K562 (cell line): ENCODE measurements around the gene ACTC1. TPM values are rescaled to one million over a fixed set of nuclear protein-coding genes. Genes with fewer than 3 reads are reported as not detected.

Experiments
- ATAC-seq: fragments of 200-7000 bp; cut with Tn5 transposase; 3 replicates; pipeline ENCODE4 v1.9.1; 2020; ENCODE audit warnings: moderate library complexity
- BruUV-seq: library from RNA; stranded (reverse); fragments of 400-500 nt; replicated peaks from 2 replicates; lab custom pipeline; 2021; lab: Mats Ljungman, UMichigan
- CTCF ChIA-PET: fragments of 300-600 bp; formaldehyde crosslinking; extraction: SDS; loops from one replicate; lab custom pipeline; 2021; ENCODE audit warnings: low intra/inter-chr PET ratio; lab: Yijun Ruan, JAX
- POLR2A ChIA-PET: fragments of 300-600, 350-650 bp; sonication (Branson Sonifier 250); formaldehyde crosslinking; extraction: SDS; loops from one replicate; lab custom pipeline; 2021; ENCODE audit warnings: antibody characterized with exemption, inconsistent platforms; lab: Yijun Ruan, JAX
- DNase-seq, 4 experiments: peaks; one replicate each; pipeline versions ENCODE4 v3.0.0 to v3.0.0-alpha.2; 2011 to 2018; ENCODE audit warnings: low spot score in 3 of 4, mixed read lengths in 3 of 4; ENCODE audit errors: extremely low read depth in 1 of 4
- FAIRE-seq: peaks from 2 replicates; lab custom pipeline; 2011; peaks lifted over from hg19 to GRCh38; lab: Jason Lieb, UNC
- H2AFZ ChIP-seq: 2 replicates; pipeline ENCODE4 v1.6.0; 2011; ENCODE audit warnings: low read depth, low read length, control low read depth, inconsistent platforms
- H3K27ac ChIP-seq: fragments of 200-600 bp; 3 replicates; pipeline ENCODE4 v1.8.0; 2011; ENCODE audit warnings: low read depth, mild to moderate bottlenecking, control low read depth, inconsistent platforms, low read length, moderate library complexity, mixed read lengths; ENCODE audit errors: extremely low read depth
- H3K27me3 ChIP-seq, 2 experiments: fragments of 300-600 bp in 1 of 2; 2 replicates in 1 of 2; 3 replicates in 1 of 2; pipeline versions ENCODE4 v1.6.0 to v1.8.0; 2011; ENCODE audit warnings: inconsistent platforms in 2 of 2, low read length in 2 of 2, mild to moderate bottlenecking in 1 of 2, mixed read lengths in 1 of 2, moderate library complexity in 1 of 2; ENCODE audit not compliant: control insufficient read depth in 2 of 2, insufficient read depth in 2 of 2
- H3K36me3 ChIP-seq: fragments of 300-600 bp; 3 replicates; pipeline ENCODE4 v1.8.0; 2011; ENCODE audit warnings: mild to moderate bottlenecking, low read length, inconsistent platforms; ENCODE audit not compliant: control insufficient read depth, insufficient read depth
- H3K4me1 ChIP-seq, 2 experiments: fragments of 200-600 bp in 1 of 2; replicated peaks in 1 of 2; 2 replicates in 1 of 2; 3 replicates in 1 of 2; pipeline versions ENCODE4 v1.5.1 to v1.8.0; 2011; ENCODE audit warnings: inconsistent platforms in 2 of 2, low read length in 2 of 2, mild to moderate bottlenecking in 1 of 2, mixed read lengths in 1 of 2, moderate library complexity in 1 of 2; ENCODE audit not compliant: control insufficient read depth in 2 of 2, insufficient read depth in 2 of 2
- H3K4me2 ChIP-seq: 2 replicates; pipeline ENCODE4 v1.6.1; 2011; ENCODE audit warnings: low read length, control low read depth, inconsistent platforms, mixed read lengths; ENCODE audit not compliant: insufficient read depth
- H3K4me3 ChIP-seq: fragments of 200-600 bp; sonication (generic), shearing (Covaris generic); 2 replicates; pipeline ENCODE4 v1.5.1; 2016; ENCODE audit warnings: control low read depth, inconsistent platforms
- H3K79me2 ChIP-seq: fragments of 200-600 bp; 3 replicates; pipeline ENCODE4 v1.8.0; 2011; ENCODE audit warnings: low read length, inconsistent platforms; ENCODE audit not compliant: control insufficient read depth, insufficient read depth
- H3K9ac ChIP-seq, 2 experiments: 2 replicates each; pipeline versions ENCODE4 v1.6.0 to v1.6.1; 2011; ENCODE audit warnings: low read depth in 2 of 2, low read length in 2 of 2, control low read depth in 1 of 2, inconsistent platforms in 1 of 2, mild to moderate bottlenecking in 1 of 2, mixed read lengths in 1 of 2; ENCODE audit not compliant: insufficient read depth in 1 of 2
- H3K9me1 ChIP-seq: one replicate; pipeline ENCODE4 v1.6.0; 2011; ENCODE audit warnings: inconsistent platforms, mild to moderate bottlenecking, low read length, moderate library complexity; ENCODE audit not compliant: control insufficient read depth, insufficient read depth
- H3K9me3 ChIP-seq: replicated peaks from 2 replicates; pipeline ENCODE4 v1.5.1; 2011; ENCODE audit warnings: low read depth, low read length, inconsistent platforms; ENCODE audit not compliant: control insufficient read depth, insufficient read depth
- H4K20me1 ChIP-seq: replicated peaks from 2 replicates; pipeline ENCODE4 v1.6.1; 2011; ENCODE audit warnings: low read length, inconsistent platforms, mixed read lengths; ENCODE audit not compliant: control insufficient read depth, insufficient read depth
- CBX1 ChIP-seq: sonication (generic); IDR thresholded peaks from 2 replicates; pipeline ENCODE4 v1.6.1; 2016; ENCODE audit warnings: antibody characterized with exemption, low read depth, mild to moderate bottlenecking
- DLX4 ChIP-seq: fragments of 250-450 bp; sonication (Bioruptor Pico); IDR thresholded peaks from 2 replicates; pipeline ENCODE4 v1.6.1; 2021; ENCODE audit warnings: mild to moderate bottlenecking
- ETS2 ChIP-seq: IDR thresholded peaks from 2 replicates; pipeline ENCODE4 v1.6.1; 2016; ENCODE audit warnings: borderline replicate concordance, missing genetic modification characterization, mild to moderate bottlenecking, moderate library complexity, missing compliant biosample characterization; ENCODE audit not compliant: poor library complexity, severe bottlenecking
- KLF1 ChIP-seq: fragments of 450-650 bp; IDR thresholded peaks from 2 replicates; pipeline ENCODE4 v1.6.1; 2016; ENCODE audit warnings: missing genetic modification characterization, missing compliant biosample characterization
- MAFG ChIP-seq: fragments of 450-650 bp; conservative IDR thresholded peaks from 2 replicates; pipeline ENCODE4 v1.6.1; 2016; ENCODE audit warnings: missing genetic modification characterization, missing compliant biosample characterization
- MYNN ChIP-seq, 2 experiments: sonication (generic); formaldehyde crosslinking in 1 of 2; IDR thresholded peaks; 2 replicates each; pipeline versions ENCODE4 v1.5.0 to v1.6.1; 2016 to 2020; ENCODE audit warnings: antibody characterized with exemption in 1 of 2, missing genetic modification reagents in 1 of 2
- PCBP2 ChIP-seq: fragments of 200-400 bp; formaldehyde crosslinking; IDR thresholded peaks from 2 replicates; pipeline ENCODE4 v1.6.1; 2018; ENCODE audit warnings: low read length, low read depth, mild to moderate bottlenecking, moderate library complexity; ENCODE audit not compliant: poor library complexity, severe bottlenecking
- RBM15 ChIP-seq: fragments of 200-400 bp; formaldehyde crosslinking; IDR thresholded peaks from 2 replicates; pipeline ENCODE4 v1.6.1; 2018; ENCODE audit warnings: mild to moderate bottlenecking, low read length, moderate library complexity; ENCODE audit not compliant: insufficient read depth
- SAFB ChIP-seq: fragments of 200-400 bp; formaldehyde crosslinking; IDR thresholded peaks from 2 replicates; pipeline ENCODE4 v1.6.1; 2017; ENCODE audit warnings: low read depth, low read length, borderline replicate concordance
- SMARCA5 ChIP-seq: fragments of 450-650 bp; IDR thresholded peaks from 2 replicates; pipeline ENCODE4 v1.6.1; 2016
- SNRNP70 ChIP-seq: fragments of 200-400 bp; formaldehyde crosslinking; optimal IDR thresholded peaks from 2 replicates; pipeline ENCODE3; 2017; ENCODE audit warnings: low read depth, low read length
- SP1 ChIP-seq: sonication (generic); formaldehyde crosslinking; IDR thresholded peaks from 2 replicates; pipeline ENCODE4 v1.8.1; 2022; ENCODE audit warnings: mild to moderate bottlenecking, missing genetic modification reagents
- SRSF3 ChIP-seq: fragments of 200-400 bp; formaldehyde crosslinking; IDR thresholded peaks from 2 replicates; pipeline ENCODE4 v1.6.1; 2016; ENCODE audit warnings: mild to moderate bottlenecking, low read length, moderate library complexity; ENCODE audit not compliant: insufficient read depth
- ZC3H4 ChIP-seq: sonication (generic); formaldehyde crosslinking; IDR thresholded peaks from 2 replicates; pipeline ENCODE4 v1.9.0; 2021; ENCODE audit warnings: missing genetic modification reagents, borderline replicate concordance
- ZNF232 ChIP-seq: sonication (generic); formaldehyde crosslinking; IDR thresholded peaks from 2 replicates; pipeline ENCODE4 v1.8.0; 2022; ENCODE audit warnings: mild to moderate bottlenecking, missing genetic modification reagents
- ZNF512 ChIP-seq: IDR thresholded peaks from 2 replicates; pipeline ENCODE4 v1.6.1; 2016; ENCODE audit warnings: missing genetic modification characterization, missing compliant biosample characterization
- ZNF707 ChIP-seq: fragments of 250-450 bp; sonication (Bioruptor Pico); conservative IDR thresholded peaks from 2 replicates; pipeline ENCODE4 v1.8.0; 2022; ENCODE audit warnings: inconsistent platforms, mild to moderate bottlenecking, moderate library complexity
- ZNF780A ChIP-seq: fragments of 250-450 bp; sonication (Bioruptor Pico); IDR thresholded peaks from 2 replicates; pipeline ENCODE4 v1.5.0; 2021; ENCODE audit warnings: mild to moderate bottlenecking
- WGBS: fragments of 100-300 bp; shearing (Covaris generic); methylation state at CpG from one replicate; pipeline ENCODE4 v1.1.6; 2016; ENCODE audit warnings: low coverage, mixed read lengths; ENCODE audit not compliant: insufficient coverage; ENCODE audit errors: missing lambda C conversion rate; 5-methylcytosine and 5-hydroxymethylcytosine counted together
- in situ Hi-C: fragments of 300-500 bp; cut with MboI; formaldehyde crosslinking; loops from 4 replicates; pipeline ENCODE4 v1.15.0; 2018; ENCODE audit warnings: inconsistent platforms, mixed read lengths
- intact Hi-C: fragments of 100-400 bp; cut with micrococcal nuclease; formaldehyde crosslinking; loops from 2 replicates; pipeline ENCODE4 v1.14.2; 2022
- polyA plus RNA-seq, 8 experiments: library from polyadenylated mRNA; depleted of rRNA in 4 of 8; stranded (reverse) in 5 of 8; unstranded in 3 of 8; fragments of >200 nt; fragmentation: Nextera tagmentation in 2 of 8; fragmentation: Illumina TruSeq in 1 of 8; extraction: Ambion mirVana in 2 of 8; extraction: Trizol in 1 of 8; gene quantifications; 2 replicates each; pipeline versions ENCODE4 v1.2.1 to v1.2.3, GENCODE V29; 2011 to 2014; ENCODE audit warnings: inconsistent platforms in 1 of 8, missing spikeins in 1 of 8
- total RNA-seq, 7 experiments: library from RNA; depleted of rRNA in 6 of 7; stranded (reverse); fragments of >200 nt in 6 of 7; fragmentation: Illumina TruSeq in 2 of 7; extraction: Trizol in 2 of 7; gene quantifications; 2 replicates each; pipeline versions ENCODE4 v1.2.1 to v1.2.3, GENCODE V29; 2011 to 2021; ENCODE audit warnings: low replicate concordance in 1 of 7

The ACTC1 gene
- total and polyA plus RNA-seq, 9 of the 15 experiments (the other 6 are each of a cell fraction or from before 2014, with no cell fraction given) = 0.08 to 0.84 (median 0.17) TPM; not detected in 3

- no peak for TF ChIP-seq CBX1
Measured at GRCh38 chr15:34799149-34800101, 4.1 kb upstream of the ACTC1 start (continued).

DNA sequence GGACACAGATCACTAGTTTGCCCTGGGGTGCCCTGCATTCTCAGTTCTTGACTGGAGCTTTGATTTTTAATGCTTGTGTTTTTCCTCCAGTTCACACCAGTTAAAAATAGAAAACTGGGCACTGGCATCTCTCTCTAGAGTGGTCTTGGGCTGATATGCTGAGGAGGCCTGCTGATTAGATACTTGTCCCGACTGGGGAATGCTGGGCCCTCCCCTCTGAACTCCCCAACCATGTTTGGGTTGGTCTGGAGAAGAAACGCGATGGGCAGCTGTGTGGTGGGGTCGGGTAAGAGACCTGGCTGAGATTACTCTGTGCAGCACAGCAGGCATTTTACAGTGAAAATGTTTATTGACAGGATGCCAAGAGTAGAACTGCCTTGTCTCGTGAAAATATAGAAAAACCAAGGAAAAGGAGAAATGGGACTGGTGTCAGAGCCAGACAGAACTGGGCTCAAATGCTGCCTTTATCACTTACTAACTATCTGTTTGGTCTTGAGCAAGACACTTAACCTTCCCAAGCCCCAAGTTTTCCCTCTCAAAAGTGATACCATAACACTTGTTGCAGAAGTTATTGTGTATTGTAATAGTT lies 1.6 kb upstream of the ACTC1 start:
- Histone ChIP-seq H3K79me2 (no peaks in the 10 kb centered on the region), H4K20me1 (no peaks in the 10 kb centered on the region), H3K36me3 (no peaks in the 10 kb centered on the region), H3K4me1 (peaks cover 11 to 21% of the 10 kb centered on the region in 2 experiments; a peak in 4 of 5 replicates), H3K9me1 (no peaks in the 10 kb centered on the region), H3K27me3 (peaks cover 16 to 22% of the 10 kb centered on the region in 2 experiments; a peak in 4 of 5 replicates), H3K4me3 (no peak overlapping the region), H3K4me2 (no peak overlapping the region), H3K9me3 (no peaks in the 10 kb centered on the region), H3K9ac (no peak overlapping the region), H3K27ac (no peak overlapping the region), H2AFZ (no peak overlapping the region)
- BruUV-seq = no TSS peak
- ChIA-PET POLR2A (interaction anchor here (0.7 to 1.0 kb wide), 2 partner anchors 8 to 17 kb away, joined by 3 to 4 read pairs; no protein-coding TSS in a partner anchor), CTCF (interaction anchor here (0.6 kb wide), 1 partner anchor 1002 kb away, joined by 4 read pairs; no protein-coding TSS in a partner anchor)
- FAIRE-seq (no peak), ATAC-seq (no peak), DNase-seq (no peak)
- in situ Hi-C loops (no loop called here), intact Hi-C loops (no loop called here)
- WGBS = 20% methylated on average over 5 of the region's 5 CpGs
- no peak for TF ChIP-seq SP1
- TF ChIP-seq SAFB = no peak
- no peak for TF ChIP-seq ZC3H4 (CRISPR knock-in tag)
- TF ChIP-seq DLX4 = no peak
- no peak for TF ChIP-seq ZNF232 (CRISPR knock-in tag)
- TF ChIP-seq SRSF3 = no peak
- TF ChIP-seq MAFG (tag) = no peak
- TF ChIP-seq ZNF707 (CRISPR knock-in tag) = no peak
- no peak for TF ChIP-seq RBM15
- no peak for TF ChIP-seq ZNF512 (tag)
- no peak for TF ChIP-seq KLF1 (tag)
- no peak for TF ChIP-seq SNRNP70
- TF ChIP-seq ZNF780A = no peak
- TF ChIP-seq MYNN (IDR thresholded peaks at IDR 0.05) = no peak
- TF ChIP-seq MYNN (CRISPR knock-in tag; IDR thresholded peaks at IDR 0.05) = no peak
- no peak for TF ChIP-seq PCBP2
- TF ChIP-seq ETS2 (tag) = no peak
- TF ChIP-seq SMARCA5 = no peak
